SK-N-SH (cell line): ENCODE results near the gene GALR2. TPM values are rescaled to one million over a fixed set of nuclear protein-coding genes. Genes with fewer than 3 reads are reported as not detected.

Source experiments
- CTCF ChIA-PET: fragments of 300-600, 350-600 bp; formaldehyde crosslinking; extraction: SDS; loops from one replicate; lab custom pipeline; 2021; lab: Yijun Ruan, JAX
- POLR2A ChIA-PET: fragments of 350-600 bp; sonication (Branson Sonifier 250); formaldehyde crosslinking; extraction: SDS; loops from one replicate; lab custom pipeline; 2020; ENCODE audit warnings: antibody characterized with exemption, inconsistent platforms; lab: Yijun Ruan, JAX
- DNase-seq: peaks from one replicate; pipeline ENCODE4 v3.0.0; 2012
- H2AFZ ChIP-seq: fragments of 200-600 bp; sonication (generic); 2 replicates; pipeline ENCODE4 v1.8.1; 2016; ENCODE audit warnings: antibody characterized with exemption, mild to moderate bottlenecking, low read depth
- H3F3A ChIP-seq: fragments of 200-600 bp; sonication (generic); replicated peaks from 2 replicates; pipeline ENCODE3; 2016; ENCODE audit warnings: antibody characterized with exemption, mild to moderate bottlenecking; ENCODE audit not compliant: insufficient read depth
- H3K27ac ChIP-seq, 2 experiments: fragments of 200-500 bp in 1 of 2; fragments of 200-600 bp in 1 of 2; sonication (Bioruptor generic) in 1 of 2; sonication (generic), shearing (Covaris generic) in 1 of 2; 2 replicates each; pipeline versions ENCODE4 v1.5.1 to v1.6.1; 2014 to 2016; ENCODE audit warnings: low read depth in 2 of 2, inconsistent platforms in 1 of 2, low read length in 1 of 2, mild to moderate bottlenecking in 1 of 2, mixed read lengths in 1 of 2
- H3K27me3 ChIP-seq: fragments of 200-600 bp; sonication (generic), shearing (Covaris generic); 2 replicates; pipeline ENCODE4 v1.6.1; 2016; ENCODE audit warnings: mixed run types; ENCODE audit not compliant: insufficient read depth
- H3K36me3 ChIP-seq, 2 experiments: fragments of 200-500 bp in 1 of 2; fragments of 200-600 bp in 1 of 2; sonication (Bioruptor generic) in 1 of 2; sonication (generic) in 1 of 2; replicated peaks in 1 of 2; 2 replicates each; pipeline versions ENCODE3 to v1.5.1; 2014 to 2016; ENCODE audit warnings: low read length in 1 of 2, mild to moderate bottlenecking in 1 of 2; ENCODE audit not compliant: insufficient read depth in 2 of 2, control insufficient read depth in 1 of 2
- H3K4me1 ChIP-seq, 2 experiments: fragments of 200-500 bp in 1 of 2; fragments of 200-600 bp in 1 of 2; sonication (Bioruptor generic) in 1 of 2; sonication (generic), shearing (Covaris generic) in 1 of 2; 2 replicates each; pipeline versions ENCODE4 v1.5.1 to v1.6.1; 2014 to 2016; ENCODE audit warnings: low read depth in 1 of 2, low read length in 1 of 2, mixed run types in 1 of 2; ENCODE audit not compliant: insufficient read depth in 2 of 2, control insufficient read depth in 1 of 2
- H3K4me2 ChIP-seq: fragments of 200-600 bp; sonication (generic), shearing (Covaris generic); 2 replicates; pipeline ENCODE4 v1.6.1; 2017; ENCODE audit warnings: mixed run types
- H3K4me3 ChIP-seq, 2 experiments: fragments of 200-500 bp in 1 of 2; fragments of 200-600 bp in 1 of 2; sonication (Bioruptor generic) in 1 of 2; sonication (generic), shearing (Covaris generic) in 1 of 2; 2 replicates each; pipeline versions ENCODE4 v1.5.1 to v1.8.1; 2014 to 2016; ENCODE audit warnings: low read depth in 2 of 2, inconsistent platforms in 1 of 2, low read length in 1 of 2, mild to moderate bottlenecking in 1 of 2, mixed read lengths in 1 of 2, moderate library complexity in 1 of 2
- H3K79me2 ChIP-seq: fragments of 200-600 bp; sonication (generic); 2 replicates; pipeline ENCODE4 v1.8.1; 2017; ENCODE audit warnings: mild to moderate bottlenecking; ENCODE audit not compliant: insufficient read depth
- H3K9ac ChIP-seq: fragments of 200-600 bp; sonication (generic); 2 replicates; pipeline ENCODE4 v1.6.1; 2017; ENCODE audit warnings: mixed run types
- H3K9me2 ChIP-seq: fragments of 200-600 bp; sonication (generic); 2 replicates; pipeline ENCODE4 v1.6.1; 2017; ENCODE audit warnings: mixed run types
- H3K9me3 ChIP-seq: fragments of 200-600 bp; sonication (generic); 2 replicates; pipeline ENCODE4 v1.6.1; 2017; ENCODE audit warnings: mixed run types, mild to moderate bottlenecking, moderate library complexity
- H4K20me1 ChIP-seq: fragments of 200-600 bp; sonication (generic); 2 replicates; pipeline ENCODE4 v1.6.1; 2017; ENCODE audit warnings: mild to moderate bottlenecking, mixed run types; ENCODE audit not compliant: insufficient read depth
- CHD2 ChIP-seq: fragments of 150-350 bp; IDR thresholded peaks from 2 replicates; pipeline ENCODE4 v1.6.1; 2018; ENCODE audit warnings: low read length; ENCODE audit not compliant: partially characterized antibody
- CTCF ChIP-seq: fragments of 200-600 bp; sonication (generic); IDR thresholded peaks from 2 replicates; pipeline ENCODE4 v1.6.1; 2017; ENCODE audit warnings: antibody characterized with exemption, mild to moderate bottlenecking, moderate library complexity
- ELF1 ChIP-seq: IDR thresholded peaks from 2 replicates; pipeline ENCODE4 v1.4.0; 2012
- EZH2phosphoT487 ChIP-seq: fragments of 200-600 bp; sonication (generic); IDR thresholded peaks from 2 replicates; pipeline ENCODE4 v1.6.1; 2017; ENCODE audit warnings: low read depth, mixed run types, mild to moderate bottlenecking, antibody characterized with exemption, moderate library complexity, borderline replicate concordance
- GABPA ChIP-seq: IDR thresholded peaks from 2 replicates; pipeline ENCODE4 v1.4.0; 2012; ENCODE audit warnings: low read depth, mild to moderate bottlenecking
- GATA2 ChIP-seq: sonication (generic); formaldehyde crosslinking; IDR thresholded peaks from 2 replicates; pipeline ENCODE4 v1.5.0; 2020; ENCODE audit warnings: mild to moderate bottlenecking, missing genetic modification reagents
- JUND ChIP-seq: IDR thresholded peaks from 2 replicates; pipeline ENCODE4 v1.4.0; 2012
- MXI1 ChIP-seq: IDR thresholded peaks from 2 replicates; pipeline ENCODE4 v1.6.1; 2012; ENCODE audit warnings: mild to moderate bottlenecking, low read depth, low read length, improper control_type of control experiment
- NRF1 ChIP-seq: IDR thresholded peaks from 2 replicates; pipeline ENCODE4 v1.6.1; 2012; ENCODE audit warnings: low read depth, mild to moderate bottlenecking, low read length
- USF1 ChIP-seq: IDR thresholded peaks from 2 replicates; pipeline ENCODE4 v1.4.0; 2012; ENCODE audit warnings: low read depth, borderline replicate concordance
- WGBS: methylation state at CpG from one replicate; pipeline ENCODE4 v1.1.6; 2017; ENCODE audit warnings: low lambda C conversion rate; 5-methylcytosine and 5-hydroxymethylcytosine counted together
- polyA plus RNA-seq, 3 experiments: library from polyadenylated mRNA; depleted of rRNA; stranded (reverse); fragments of >200 nt; gene quantifications; 2 replicates each; pipeline ENCODE4 v1.2.3, GENCODE V29; 2012
- TF ChIP-seq, protein P1 (sequence below): IDR thresholded peaks from 2 replicates; pipeline ENCODE4 v1.6.1; 2012; ENCODE audit warnings: mild to moderate bottlenecking, low read depth, low read length, moderate library complexity
- TF ChIP-seq, protein P2 (sequence below): IDR thresholded peaks from 2 replicates; pipeline ENCODE4 v1.4.0; 2012; ENCODE audit warnings: low read depth
- TF ChIP-seq, protein P3 (sequence below): fragments of 150-350 bp; IDR thresholded peaks from 2 replicates; pipeline ENCODE4 v1.6.1; 2016; ENCODE audit warnings: mild to moderate bottlenecking, low read depth, low read length

Gene GALR2
- polyA plus RNA-seq, 1 of the 3 experiments (the other 2 are of a cell fraction): 0.05 TPM

- H3K27ac ChIP-seq: no peak overlapping the region
- WGBS: 76% methylated on average over 7 of the region's 7 CpGs
- DNase-seq: no peak
- no peaks in the 10 kb centered on the region for H3K27me3 ChIP-seq
- no peaks in the 10 kb centered on the region for H3K9me3 ChIP-seq
- no peaks in the 10 kb centered on the region for H3K36me3 ChIP-seq
- no peaks in the 10 kb centered on the region for H3K9me2 ChIP-seq
- no peak overlapping the region for H3K4me3 ChIP-seq
- no peak overlapping the region for H3K4me2 ChIP-seq
- no peaks in the 10 kb centered on the region for H3F3A ChIP-seq
- H2AFZ ChIP-seq: no peak overlapping the region; the same call in 1 of the 2 replicates
- no peaks in the 10 kb centered on the region for H3K4me1 ChIP-seq
- ChIA-PET POLR2A (interaction anchor here (0.7 kb wide), 1 partner anchor 27 kb away, joined by 3 read pairs; no protein-coding TSS in a partner anchor), CTCF (interaction anchor here (0.6 to 14.6 kb wide), 10 partner anchors 12 to 282 kb away, joined by 3 to 193 read pairs (median 4); partner anchors contain the start of genes CDK3 and EXOC7)
- H3K79me2 ChIP-seq: no peaks in the 10 kb centered on the region
- H4K20me1 ChIP-seq: no peaks in the 10 kb centered on the region
- no peak for TF ChIP-seq CTCF
- TF ChIP-seq GABPA: no peak
- TF ChIP-seq USF1: no peak
- TF ChIP-seq, protein P1, sequence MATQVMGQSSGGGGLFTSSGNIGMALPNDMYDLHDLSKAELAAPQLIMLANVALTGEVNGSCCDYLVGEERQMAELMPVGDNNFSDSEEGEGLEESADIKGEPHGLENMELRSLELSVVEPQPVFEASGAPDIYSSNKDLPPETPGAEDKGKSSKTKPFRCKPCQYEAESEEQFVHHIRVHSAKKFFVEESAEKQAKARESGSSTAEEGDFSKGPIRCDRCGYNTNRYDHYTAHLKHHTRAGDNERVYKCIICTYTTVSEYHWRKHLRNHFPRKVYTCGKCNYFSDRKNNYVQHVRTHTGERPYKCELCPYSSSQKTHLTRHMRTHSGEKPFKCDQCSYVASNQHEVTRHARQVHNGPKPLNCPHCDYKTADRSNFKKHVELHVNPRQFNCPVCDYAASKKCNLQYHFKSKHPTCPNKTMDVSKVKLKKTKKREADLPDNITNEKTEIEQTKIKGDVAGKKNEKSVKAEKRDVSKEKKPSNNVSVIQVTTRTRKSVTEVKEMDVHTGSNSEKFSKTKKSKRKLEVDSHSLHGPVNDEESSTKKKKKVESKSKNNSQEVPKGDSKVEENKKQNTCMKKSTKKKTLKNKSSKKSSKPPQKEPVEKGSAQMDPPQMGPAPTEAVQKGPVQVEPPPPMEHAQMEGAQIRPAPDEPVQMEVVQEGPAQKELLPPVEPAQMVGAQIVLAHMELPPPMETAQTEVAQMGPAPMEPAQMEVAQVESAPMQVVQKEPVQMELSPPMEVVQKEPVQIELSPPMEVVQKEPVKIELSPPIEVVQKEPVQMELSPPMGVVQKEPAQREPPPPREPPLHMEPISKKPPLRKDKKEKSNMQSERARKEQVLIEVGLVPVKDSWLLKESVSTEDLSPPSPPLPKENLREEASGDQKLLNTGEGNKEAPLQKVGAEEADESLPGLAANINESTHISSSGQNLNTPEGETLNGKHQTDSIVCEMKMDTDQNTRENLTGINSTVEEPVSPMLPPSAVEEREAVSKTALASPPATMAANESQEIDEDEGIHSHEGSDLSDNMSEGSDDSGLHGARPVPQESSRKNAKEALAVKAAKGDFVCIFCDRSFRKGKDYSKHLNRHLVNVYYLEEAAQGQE: no peak
- TF ChIP-seq, protein P2, sequence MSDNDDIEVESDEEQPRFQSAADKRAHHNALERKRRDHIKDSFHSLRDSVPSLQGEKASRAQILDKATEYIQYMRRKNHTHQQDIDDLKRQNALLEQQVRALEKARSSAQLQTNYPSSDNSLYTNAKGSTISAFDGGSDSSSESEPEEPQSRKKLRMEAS: no peak
- no peak for TF ChIP-seq GATA2 (CRISPR knock-in tag)
- TF ChIP-seq, protein P3, sequence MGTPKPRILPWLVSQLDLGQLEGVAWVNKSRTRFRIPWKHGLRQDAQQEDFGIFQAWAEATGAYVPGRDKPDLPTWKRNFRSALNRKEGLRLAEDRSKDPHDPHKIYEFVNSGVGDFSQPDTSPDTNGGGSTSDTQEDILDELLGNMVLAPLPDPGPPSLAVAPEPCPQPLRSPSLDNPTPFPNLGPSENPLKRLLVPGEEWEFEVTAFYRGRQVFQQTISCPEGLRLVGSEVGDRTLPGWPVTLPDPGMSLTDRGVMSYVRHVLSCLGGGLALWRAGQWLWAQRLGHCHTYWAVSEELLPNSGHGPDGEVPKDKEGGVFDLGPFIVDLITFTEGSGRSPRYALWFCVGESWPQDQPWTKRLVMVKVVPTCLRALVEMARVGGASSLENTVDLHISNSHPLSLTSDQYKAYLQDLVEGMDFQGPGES: no peak
- no peak for TF ChIP-seq NRF1
- TF ChIP-seq EZH2phosphoT487: no peak
- no peak for TF ChIP-seq MXI1
- TF ChIP-seq ELF1: no peak
- TF ChIP-seq CHD2: no peak
- TF ChIP-seq JUND: no peak
- no peak overlapping the region for H3K9ac ChIP-seq
Measured at GRCh38 chr17:76115138-76115754, 40.7 kb downstream of the GALR2 start.
